ENCODE results near the gene NTN3.

DNA sequence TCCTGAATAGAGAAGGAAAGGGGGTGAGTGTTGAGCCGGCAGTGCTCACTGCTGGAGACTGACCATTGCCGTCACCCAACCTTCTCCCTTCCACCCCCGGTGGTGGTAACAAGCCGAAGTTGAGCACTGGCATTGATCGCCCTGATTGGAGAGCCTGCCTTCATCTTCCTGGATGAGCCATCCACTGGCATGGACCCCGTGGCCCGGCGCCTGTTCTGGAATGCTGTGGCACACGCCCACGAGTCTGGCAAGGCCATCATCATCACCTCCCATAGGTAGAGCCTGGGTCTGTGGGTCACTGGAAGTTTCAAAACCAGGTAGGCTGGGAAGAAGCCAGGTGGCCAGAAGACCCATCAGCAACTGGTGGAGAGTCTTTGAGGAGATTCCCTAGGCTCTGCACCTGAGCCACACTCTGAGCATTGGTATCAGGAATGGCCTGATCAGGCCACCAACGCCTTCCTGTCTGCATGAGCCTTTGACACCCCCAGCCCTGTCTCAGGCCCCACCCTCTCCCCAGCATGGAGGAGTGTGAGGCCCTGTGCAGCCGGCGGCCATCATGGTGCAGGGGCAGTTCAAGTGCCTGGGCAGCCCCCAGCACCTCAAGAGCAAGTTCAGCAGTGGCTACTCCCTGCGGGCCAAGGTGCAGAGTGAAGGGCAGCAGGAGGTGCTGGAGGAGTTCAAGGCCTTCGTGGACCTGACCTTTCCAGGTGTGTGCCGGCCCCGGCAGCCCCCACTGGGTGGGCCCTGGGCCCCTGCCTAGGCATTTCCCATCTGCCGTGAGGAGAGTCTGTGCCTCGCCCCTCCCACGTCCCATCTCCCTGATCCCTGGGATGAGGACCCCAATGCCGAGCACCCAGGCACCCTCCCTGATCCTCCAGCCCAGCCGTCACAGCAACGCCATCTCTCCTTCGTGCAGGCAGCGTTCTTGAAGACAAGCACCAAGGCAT, 46.8 kb upstream of the NTN3 start:
- TF ChIP-seq CTCF (IDR thresholded peaks at IDR 0.05) (no peak), EP300 (IDR thresholded peaks at IDR 0.05) (no peak), POLR2A (IDR thresholded peaks at IDR 0.05) (no peak), POLR2AphosphoS5 (IDR thresholded peaks at IDR 0.05) (no peak)
